Vagina (tissue), 2 donors: ENCODE data around the gene KCNS1. TPM values are rescaled to one million over a fixed set of nuclear protein-coding genes. Genes with fewer than 3 reads are reported as not detected.

Source experiments
- DNase-seq, 2 donors: peaks; one replicate each; pipeline ENCODE4 v3.0.0-alpha.2; 2017; ENCODE audit errors: extremely low spot score in 2 of 2
- H3K27ac ChIP-seq: fragments of 200-600 bp; sonication (generic); one replicate; pipeline ENCODE4 v1.5.1; 2019
- H3K27me3 ChIP-seq: fragments of 200-600 bp; sonication (generic); one replicate; pipeline ENCODE4 v1.5.1; 2019
- H3K36me3 ChIP-seq, 2 donors: fragments of 200-600 bp; sonication (generic); one replicate each; pipeline ENCODE4 v1.5.1; 2017 to 2019
- H3K4me1 ChIP-seq: fragments of 200-600 bp; sonication (generic); one replicate; pipeline ENCODE4 v1.5.1; 2019
- H3K4me3 ChIP-seq, 2 donors: fragments of 200-600 bp; sonication (generic); 1 replicate in 1 of 2; 2 replicates in 1 of 2; pipeline ENCODE4 v1.5.1; 2016 to 2019
- H3K9me3 ChIP-seq: fragments of 200-600 bp; sonication (generic); one replicate; pipeline ENCODE4 v1.5.1; 2019
- CTCF ChIP-seq, 3 experiments: fragments of 450-650 bp in 2 of 3; fragments of 200-600 bp in 1 of 3; sonication (generic) in 1 of 3; IDR thresholded peaks; one replicate each; pipeline ENCODE4 v1.5.1; 2017 to 2019; ENCODE audit warnings: antibody characterized with exemption in 3 of 3, mild to moderate bottlenecking in 2 of 3, moderate library complexity in 2 of 3
- POLR2A ChIP-seq, 2 donors: fragments of 450-650 bp; IDR thresholded peaks; one replicate each; pipeline ENCODE4 v1.6.1; 2017; ENCODE audit warnings: antibody characterized with exemption in 2 of 2, mild to moderate bottlenecking in 2 of 2, moderate library complexity in 2 of 2
- POLR2AphosphoS5 ChIP-seq, 2 donors: sonication (generic); formaldehyde crosslinking; IDR thresholded peaks; one replicate each; pipeline ENCODE4 v1.9.0; 2017; ENCODE audit warnings: antibody characterized with exemption in 2 of 2, mild to moderate bottlenecking in 2 of 2, low read depth in 1 of 2; ENCODE audit not compliant: insufficient read depth in 1 of 2
- intact Hi-C: fragments of 100-400 bp; cut with DNase I; formaldehyde crosslinking; loops from one replicate; pipeline ENCODE4 v1.15.1; 2023
- total RNA-seq: library from RNA; depleted of rRNA; stranded (reverse); fragments of >200 nt; gene quantifications from one replicate; pipeline ENCODE4 v1.2.3, GENCODE V29; 2016

Gene KCNS1
- total RNA-seq, 1 donor from 2014 or later = not detected

GRCh38 chr20:45085289-45085688 lies 15.6 kb downstream of the KCNS1 start:
- TF ChIP-seq POLR2A (IDR thresholded peaks at IDR 0.05) = no peak
- no peak for TF ChIP-seq CTCF (IDR thresholded peaks at IDR 0.05)
- TF ChIP-seq POLR2AphosphoS5 (IDR thresholded peaks at IDR 0.05; ENCODE audit: insufficient read depth in 1 of 2, low read depth in 1 of 2) = no peak

GRCh38 chr20:45083127-45083526 lies 17.8 kb downstream of the KCNS1 start:
- Histone ChIP-seq H3K27me3 (no peaks in the 10 kb centered on the region), H3K4me3 (no peak overlapping the region), H3K36me3 (peaks cover 0 to 16% of the 10 kb centered on the region in 2 donors), H3K4me1 (peaks cover 6% of the 10 kb centered on the region), H3K27ac (no peak overlapping the region), H3K9me3 (peaks cover 7% of the 10 kb centered on the region)
- DNase-seq = no peak
- TF ChIP-seq CTCF (IDR thresholded peaks at IDR 0.05) (no peak), POLR2AphosphoS5 (IDR thresholded peaks at IDR 0.05; ENCODE audit: insufficient read depth in 1 of 2, low read depth in 1 of 2) (no peak), POLR2A (IDR thresholded peaks at IDR 0.05) (no peak)
- intact Hi-C loops = no loop called here

More at GRCh38 chr20:45085289-45085688, 15.6 kb downstream of the KCNS1 start:
- intact Hi-C loops = no loop called here
- H3K4me3 ChIP-seq = no peak overlapping the region
- H3K27me3 ChIP-seq = no peaks in the 10 kb centered on the region
- peaks cover 0 to 11% of the 10 kb centered on the region in 2 donors for H3K36me3 ChIP-seq
- DNase-seq = no peak
- no peak overlapping the region for H3K27ac ChIP-seq
- peaks cover 7% of the 10 kb centered on the region for H3K9me3 ChIP-seq
- peaks cover 11% of the 10 kb centered on the region for H3K4me1 ChIP-seq

- no peak overlapping the region for H3K27ac ChIP-seq
- H3K27me3 ChIP-seq = no peaks in the 10 kb centered on the region
- no peak overlapping the region for H3K4me3 ChIP-seq
- peaks cover 0 to 21% of the 10 kb centered on the region in 2 donors for H3K36me3 ChIP-seq
- no peak for DNase-seq
- peaks cover 7% of the 10 kb centered on the region for H3K9me3 ChIP-seq
- no peaks in the 10 kb centered on the region for H3K4me1 ChIP-seq
- intact Hi-C loops = no loop called here
- TF ChIP-seq POLR2A (IDR thresholded peaks at IDR 0.05) = no peak
- TF ChIP-seq POLR2AphosphoS5 (IDR thresholded peaks at IDR 0.05; ENCODE audit: insufficient read depth in 1 of 2, low read depth in 1 of 2) = no peak
- TF ChIP-seq CTCF (IDR thresholded peaks at IDR 0.05) = no peak
These were observed 18.5 kb downstream of the KCNS1 start for GRCh38 chr20:45082468-45082867.

GRCh38 chr20:45080867-45081624 lies 19.9 kb downstream of the KCNS1 start:
- Histone ChIP-seq H3K36me3 (peaks cover 0 to 21% of the 10 kb centered on the region in 2 donors), H3K27ac (no peak overlapping the region), H3K9me3 (peaks cover 7% of the 10 kb centered on the region), H3K4me1 (no peaks in the 10 kb centered on the region), H3K4me3 (no peak overlapping the region), H3K27me3 (no peaks in the 10 kb centered on the region)
- intact Hi-C loops = no loop called here
- TF ChIP-seq CTCF (IDR thresholded peaks at IDR 0.05) (no peak), POLR2A (IDR thresholded peaks at IDR 0.05) (no peak), POLR2AphosphoS5 (IDR thresholded peaks at IDR 0.05; ENCODE audit: insufficient read depth in 1 of 2, low read depth in 1 of 2) (no peak)
- no peak for DNase-seq

GRCh38 chr20:45077559-45077958 lies 23.4 kb downstream of the KCNS1 start:
- Histone ChIP-seq H3K4me1 (no peaks in the 10 kb centered on the region), H3K9me3 (peaks cover 3% of the 10 kb centered on the region), H3K4me3 (no peak overlapping the region), H3K27ac (no peak overlapping the region), H3K27me3 (no peaks in the 10 kb centered on the region), H3K36me3 (peaks cover 0 to 29% of the 10 kb centered on the region in 2 donors)
- intact Hi-C loops = no loop called here
- TF ChIP-seq CTCF (IDR thresholded peaks at IDR 0.05) = no peak
- no peak for TF ChIP-seq POLR2AphosphoS5 (IDR thresholded peaks at IDR 0.05; ENCODE audit: insufficient read depth in 1 of 2, low read depth in 1 of 2)
- no peak for TF ChIP-seq POLR2A (IDR thresholded peaks at IDR 0.05)
- no peak for DNase-seq
